Brain pericyte (primary cell): ENCODE measurements around the gene RAB9B.
"Not testable (repeated sequence)": the region's sequence is repeated elsewhere in the genome, so short reads cannot be mapped to it uniquely, and the experiment has no call there.

Source experiments
- DNase-seq: peaks from one replicate; pipeline ENCODE4 v3.0.0-alpha.2; 2012; ENCODE audit warnings: low read depth, low spot score

The RAB9B gene

GRCh38 chrX:103831803-103832544, at the start of gene RAB9B:
RAB9B (minus strand) TSS chrX:103832257; CDS start chrX:103825784, 6,473 bp downstream.
- no peak for DNase-seq

- no peak for DNase-seq
Observed at GRCh38 chrX:103879339-103879738, 47.3 kb upstream of the RAB9B start.

- no peak for DNase-seq
Observed at GRCh38 chrX:103878466-103879122, 46.5 kb upstream of the RAB9B start.

- no peak for DNase-seq
Observed at GRCh38 chrX:103877571-103877970, 45.5 kb upstream of the RAB9B start.

GRCh38 chrX:103864886-103865534, 33.0 kb upstream of the RAB9B start:
- DNase-seq = no peak

GRCh38 chrX:103864149-103864548, 32.1 kb upstream of the RAB9B start:
- no peak for DNase-seq

- no peak for DNase-seq
Observed at GRCh38 chrX:103861200-103861599, 29.1 kb upstream of the RAB9B start.

- no peak for DNase-seq
Observed at GRCh38 chrX:103849558-103849957, 17.5 kb upstream of the RAB9B start.

- no peak for DNase-seq
Observed at GRCh38 chrX:103847174-103847870, 15.3 kb upstream of the RAB9B start.

- DNase-seq = no peak
Observed at GRCh38 chrX:103846386-103846785, 14.3 kb upstream of the RAB9B start.

GRCh38 chrX:103845165-103845653, 13.2 kb upstream of the RAB9B start:
- peak; percentile 27 for DNase-seq

GRCh38 chrX:103839404-103839803, 7.3 kb upstream of the RAB9B start:
- DNase-seq = no peak

- DNase-seq = no peak
Observed at GRCh38 chrX:103831342-103831802, 685 bp downstream of the RAB9B start.

- DNase-seq = no peak
Observed at GRCh38 chrX:103830848-103831247, 1.2 kb downstream of the RAB9B start.

GRCh38 chrX:103828529-103828928, 3.5 kb downstream of the RAB9B start:
- no peak for DNase-seq

GRCh38 chrX:103825881-103826280, 6.2 kb downstream of the RAB9B start:
- DNase-seq = no peak

- DNase-seq = no peak
Observed at GRCh38 chrX:103823591-103823990, 8.5 kb downstream of the RAB9B start.

GRCh38 chrX:103820802-103821201, 11.3 kb downstream of the RAB9B start:
- not testable (repeated sequence) for DNase-seq

- DNase-seq = no peak
Observed at GRCh38 chrX:103818842-103819619, 13.0 kb downstream of the RAB9B start.

GRCh38 chrX:103817502-103817901, 14.6 kb downstream of the RAB9B start:
- no peak for DNase-seq

- DNase-seq = not testable (repeated sequence)
Observed at GRCh38 chrX:103817101-103817500, 15.0 kb downstream of the RAB9B start.
